Fibroblast of lung (primary cell): Measurements from ENCODE around the gene HAUS8.

ENCODE experiments used
- CTCF ChIP-seq, 2 donors: IDR thresholded peaks in 1 of 2; conservative IDR thresholded peaks in 1 of 2; 1 replicate in 1 of 2; 2 replicates in 1 of 2; pipeline ENCODE4 v1.5.1; 2011 to 2012; ENCODE audit warnings: low read length in 2 of 2, control low read depth in 1 of 2, inconsistent platforms in 1 of 2, low read depth in 1 of 2, mild to moderate bottlenecking in 1 of 2
- EZH2 ChIP-seq: IDR thresholded peaks from 2 replicates; pipeline ENCODE4 v1.5.1; 2012; ENCODE audit warnings: low read length, control low read depth, mild to moderate bottlenecking; ENCODE audit errors: missing control alignments

- TF ChIP-seq CTCF (conservative IDR thresholded peaks at IDR 0.05 in 1 of 2, IDR thresholded peaks at IDR 0.05 in 1 of 2; ENCODE audit: low read depth in 1 of 2, low read length in 2 of 2) (no peak), EZH2 (no peak)
These were observed 19.6 kb downstream of the HAUS8 start for GRCh38 chr19:17055636-17056035.
